ENCODE measurements around the gene THSD7B.

DNA sequence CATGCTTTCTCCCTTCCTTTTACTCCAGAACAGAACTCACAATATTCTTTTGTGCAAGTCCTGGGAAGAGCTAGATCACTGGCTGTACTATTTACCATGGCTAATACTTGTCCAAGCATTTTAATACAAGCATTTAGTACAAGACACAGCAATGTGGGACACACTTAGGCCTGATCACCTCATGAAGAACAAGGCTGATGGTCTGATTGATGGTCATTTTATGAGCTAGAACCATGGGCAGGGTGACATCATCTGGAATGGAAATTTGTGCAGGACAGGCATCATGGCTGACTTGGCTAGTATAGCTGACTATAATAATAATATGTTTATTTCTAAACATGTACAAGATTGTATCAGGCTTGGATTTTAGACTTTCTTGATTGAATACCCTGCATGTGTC, 824.8 kb downstream of the THSD7B start:
- TF ChIP-seq, protein P1, sequence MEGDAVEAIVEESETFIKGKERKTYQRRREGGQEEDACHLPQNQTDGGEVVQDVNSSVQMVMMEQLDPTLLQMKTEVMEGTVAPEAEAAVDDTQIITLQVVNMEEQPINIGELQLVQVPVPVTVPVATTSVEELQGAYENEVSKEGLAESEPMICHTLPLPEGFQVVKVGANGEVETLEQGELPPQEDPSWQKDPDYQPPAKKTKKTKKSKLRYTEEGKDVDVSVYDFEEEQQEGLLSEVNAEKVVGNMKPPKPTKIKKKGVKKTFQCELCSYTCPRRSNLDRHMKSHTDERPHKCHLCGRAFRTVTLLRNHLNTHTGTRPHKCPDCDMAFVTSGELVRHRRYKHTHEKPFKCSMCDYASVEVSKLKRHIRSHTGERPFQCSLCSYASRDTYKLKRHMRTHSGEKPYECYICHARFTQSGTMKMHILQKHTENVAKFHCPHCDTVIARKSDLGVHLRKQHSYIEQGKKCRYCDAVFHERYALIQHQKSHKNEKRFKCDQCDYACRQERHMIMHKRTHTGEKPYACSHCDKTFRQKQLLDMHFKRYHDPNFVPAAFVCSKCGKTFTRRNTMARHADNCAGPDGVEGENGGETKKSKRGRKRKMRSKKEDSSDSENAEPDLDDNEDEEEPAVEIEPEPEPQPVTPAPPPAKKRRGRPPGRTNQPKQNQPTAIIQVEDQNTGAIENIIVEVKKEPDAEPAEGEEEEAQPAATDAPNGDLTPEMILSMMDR (IDR thresholded peaks at IDR 0.05) = no peak
- no peak for TF ChIP-seq POLR2A (IDR thresholded peaks at IDR 0.05)

All from Peyer's patch (tissue), 4 donors.